Mesodermal cell (in vitro differentiated cells): ENCODE results near the gene GDA.

Source experiments
- H3K27ac ChIP-seq: 2 replicates; pipeline ENCODE4 v1.7.0; 2013; ENCODE audit warnings: mild to moderate bottlenecking, low read depth, low read length, moderate library complexity; ENCODE audit not compliant: severe bottlenecking
- H3K36me3 ChIP-seq: 2 replicates; pipeline ENCODE4 v1.7.1; 2013; ENCODE audit warnings: mild to moderate bottlenecking, low read length, moderate library complexity; ENCODE audit not compliant: control insufficient read depth, insufficient read depth
- H3K4me1 ChIP-seq: one replicate; pipeline ENCODE4 v1.7.1; 2013; ENCODE audit warnings: mild to moderate bottlenecking, low read length; ENCODE audit not compliant: insufficient read depth, control insufficient read depth, poor library complexity, severe bottlenecking
- H3K4me3 ChIP-seq: 2 replicates; pipeline ENCODE4 v1.7.0; 2013; ENCODE audit warnings: low read length, control low read depth, mild to moderate bottlenecking; ENCODE audit not compliant: insufficient read depth, poor library complexity, severe bottlenecking; ENCODE audit errors: extremely low read depth
- H3K9me3 ChIP-seq: 2 replicates; pipeline ENCODE4 v1.7.1; 2013; ENCODE audit warnings: mild to moderate bottlenecking, low read length, moderate library complexity; ENCODE audit not compliant: control insufficient read depth
- WGBS, 2 experiments: methylation state at CpG; one replicate each; pipeline ENCODE4 v1.1.5; 2013; ENCODE audit warnings: missing lambda C conversion rate in 2 of 2; ENCODE audit not compliant: insufficient coverage in 2 of 2; 5-methylcytosine and 5-hydroxymethylcytosine counted together

The GDA gene

DNA sequence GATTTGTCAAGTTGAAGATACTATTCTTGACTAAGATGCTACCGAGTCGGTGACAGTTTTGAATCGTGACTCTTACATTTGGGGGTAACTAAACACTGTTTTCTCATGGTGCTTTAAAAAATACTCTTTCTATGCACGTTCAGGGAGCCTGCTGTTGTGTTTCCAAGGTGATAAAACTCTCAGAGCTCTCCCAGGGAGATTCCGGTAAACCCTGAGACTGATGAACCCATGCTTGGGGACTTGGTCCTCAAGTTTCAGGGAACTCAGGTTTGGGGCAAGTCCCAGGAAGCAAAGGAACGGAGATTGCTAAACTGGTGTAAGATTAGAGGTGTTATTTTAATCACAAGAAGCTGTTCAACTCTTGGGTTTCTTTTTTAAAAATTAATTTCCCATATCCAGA lies 1.4 kb downstream of the GDA start:
- no peaks in the 10 kb centered on the region for H3K36me3 ChIP-seq
- WGBS, 2 experiments, result 86 to 87% methylated on average over 4 of the region's 6 CpGs
- no peak overlapping the region for H3K27ac ChIP-seq
- no peak overlapping the region for H3K4me3 ChIP-seq
- H3K9me3 ChIP-seq, result no peaks in the 10 kb centered on the region
- H3K4me1 ChIP-seq, result peaks cover 6% of the 10 kb centered on the region

DNA sequence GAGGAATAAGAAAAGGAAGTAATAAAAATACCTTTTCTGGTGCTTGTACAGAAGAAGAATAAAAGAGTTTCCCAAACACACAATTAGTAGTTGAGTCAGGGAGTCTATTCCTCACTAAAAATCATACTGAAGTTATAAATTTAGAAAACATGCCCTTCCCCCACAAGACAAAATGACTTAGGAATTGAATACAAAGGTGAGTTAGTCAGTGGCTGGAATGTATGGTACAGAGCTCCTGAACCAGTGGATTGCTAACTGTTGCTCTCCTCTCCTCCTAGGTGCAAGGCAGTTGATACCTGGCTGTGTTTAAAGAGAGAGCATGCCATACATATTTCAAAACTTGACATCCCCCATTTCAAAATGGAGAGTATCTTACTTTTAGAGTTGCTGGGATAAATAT lies 1.9 kb downstream of the GDA start:
- Histone ChIP-seq H3K27ac (no peak overlapping the region), H3K36me3 (no peaks in the 10 kb centered on the region), H3K4me1 (peaks cover 6% of the 10 kb centered on the region), H3K9me3 (no peaks in the 10 kb centered on the region), H3K4me3 (no peak overlapping the region)

DNA sequence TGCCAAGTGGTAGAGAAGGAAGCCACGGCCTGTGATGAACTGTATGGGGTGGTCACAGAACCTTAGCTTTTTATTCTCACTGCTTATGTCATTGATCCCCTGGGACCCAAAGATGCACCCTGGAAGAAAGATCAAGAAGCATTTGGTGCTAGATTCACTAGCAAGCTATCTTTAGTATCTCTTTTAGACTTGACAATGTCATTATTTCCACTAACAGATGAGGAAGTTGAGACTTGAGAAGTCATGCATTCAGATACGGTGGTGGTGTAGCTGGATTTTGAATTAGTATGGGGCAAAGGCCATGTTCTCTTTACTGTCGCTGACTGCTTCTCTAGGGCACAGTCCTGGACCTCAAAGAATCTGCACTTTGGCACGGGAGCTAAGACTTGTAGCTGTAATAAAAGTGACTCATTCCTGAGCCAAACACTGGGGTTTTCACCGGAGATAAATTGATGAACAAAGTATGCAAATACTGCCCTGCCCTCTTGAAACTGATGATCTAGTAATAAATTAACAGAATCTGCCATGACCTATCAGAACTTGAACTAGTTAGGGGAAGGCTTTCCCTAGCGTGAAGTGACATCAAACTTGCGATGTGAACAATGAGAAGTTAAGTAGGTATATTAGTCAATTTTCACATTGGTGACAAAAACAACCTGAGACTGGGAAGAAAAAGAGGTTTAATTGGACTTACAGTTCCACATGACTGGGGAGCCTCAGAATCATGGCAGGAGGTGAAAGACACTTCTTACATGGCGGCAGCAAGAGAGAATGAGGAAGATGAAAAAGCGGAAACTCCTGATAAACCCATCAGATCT lies 5.4 kb downstream of the GDA start:
- Histone ChIP-seq H3K27ac (no peak overlapping the region), H3K4me1 (peaks cover 3% of the 10 kb centered on the region), H3K9me3 (no peaks in the 10 kb centered on the region), H3K36me3 (no peaks in the 10 kb centered on the region), H3K4me3 (no peak overlapping the region)
- WGBS, 2 experiments, result 82 to 87% methylated on average over 4 to 6 of the region's 9 CpGs

DNA sequence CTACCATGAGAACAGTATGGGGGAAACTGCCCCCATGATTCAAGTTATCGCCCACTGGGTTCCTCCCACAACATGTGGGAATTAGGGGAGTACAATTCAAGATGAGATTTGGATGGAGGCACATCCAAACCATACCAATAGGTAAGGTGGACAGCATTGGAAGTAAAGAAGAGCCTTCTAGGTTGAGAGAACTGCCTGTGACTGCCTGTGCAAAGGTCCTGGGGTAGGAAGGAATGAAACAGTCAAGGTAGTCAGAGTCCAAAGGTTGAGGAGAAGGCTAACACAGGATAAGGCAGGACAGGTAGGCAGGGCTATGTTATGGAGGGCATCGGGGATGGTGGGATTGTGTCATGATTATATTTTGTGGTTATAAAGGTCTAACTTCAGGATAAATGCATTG lies 6.1 kb downstream of the GDA start:
- no peaks in the 10 kb centered on the region for H3K9me3 ChIP-seq
- no peaks in the 10 kb centered on the region for H3K4me1 ChIP-seq
- H3K27ac ChIP-seq, result no peak overlapping the region
- H3K36me3 ChIP-seq, result no peaks in the 10 kb centered on the region
- 90 to 100% methylated on average over 1 of the region's 2 CpGs for WGBS, 2 experiments
- H3K4me3 ChIP-seq, result no peak overlapping the region

DNA sequence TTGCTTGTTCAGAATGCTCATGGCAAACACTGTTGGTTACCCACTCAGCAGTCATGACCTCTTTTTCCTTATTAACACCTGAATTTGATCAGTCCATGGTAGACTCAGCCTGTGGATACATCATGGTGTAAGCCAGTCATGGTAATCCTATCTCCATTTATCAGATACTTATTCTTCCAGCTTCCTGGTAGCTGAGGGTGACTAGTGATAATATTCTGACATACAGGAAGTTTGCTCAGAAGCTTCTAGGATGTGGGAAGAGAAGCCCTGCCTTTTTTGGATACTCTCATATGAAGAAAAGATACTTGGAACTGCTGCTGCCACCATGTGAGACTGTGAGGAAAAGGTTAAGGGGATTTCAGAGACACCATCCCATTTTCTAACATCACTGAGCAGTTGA lies 7.3 kb downstream of the GDA start:
- no peak overlapping the region for H3K27ac ChIP-seq
- H3K9me3 ChIP-seq, result no peaks in the 10 kb centered on the region

DNA sequence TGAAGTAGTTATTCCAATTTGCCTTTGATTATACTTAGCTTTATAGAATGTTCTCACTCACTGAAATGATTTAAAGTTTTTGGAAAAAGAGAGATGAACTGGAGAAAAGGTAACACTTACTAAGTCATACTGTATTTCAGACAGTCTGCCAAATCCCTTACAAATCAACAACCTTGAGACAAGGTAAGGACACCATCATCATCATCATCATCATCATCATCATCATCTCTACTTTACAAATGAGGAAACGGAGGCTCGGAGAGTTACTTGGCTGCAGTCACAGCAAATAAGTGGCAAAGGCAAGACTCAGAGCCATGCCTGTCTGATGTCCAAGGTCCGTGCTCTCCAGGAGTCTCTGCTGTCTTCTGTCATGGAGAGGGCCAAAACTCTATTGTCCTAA lies 9.4 kb downstream of the GDA start:
- no peaks in the 10 kb centered on the region for H3K36me3 ChIP-seq
- H3K4me1 ChIP-seq, result no peaks in the 10 kb centered on the region
- WGBS, 2 experiments, result 93 to 95% methylated on average over 3 of the region's 3 CpGs
- no peak overlapping the region for H3K4me3 ChIP-seq
- no peak overlapping the region for H3K27ac ChIP-seq
- H3K9me3 ChIP-seq, result no peaks in the 10 kb centered on the region

More for the DNA sequence above, 7.3 kb downstream of the GDA start:
- no peak overlapping the region for H3K4me3 ChIP-seq
- no peaks in the 10 kb centered on the region for H3K36me3 ChIP-seq
- H3K4me1 ChIP-seq, result no peaks in the 10 kb centered on the region

DNA sequence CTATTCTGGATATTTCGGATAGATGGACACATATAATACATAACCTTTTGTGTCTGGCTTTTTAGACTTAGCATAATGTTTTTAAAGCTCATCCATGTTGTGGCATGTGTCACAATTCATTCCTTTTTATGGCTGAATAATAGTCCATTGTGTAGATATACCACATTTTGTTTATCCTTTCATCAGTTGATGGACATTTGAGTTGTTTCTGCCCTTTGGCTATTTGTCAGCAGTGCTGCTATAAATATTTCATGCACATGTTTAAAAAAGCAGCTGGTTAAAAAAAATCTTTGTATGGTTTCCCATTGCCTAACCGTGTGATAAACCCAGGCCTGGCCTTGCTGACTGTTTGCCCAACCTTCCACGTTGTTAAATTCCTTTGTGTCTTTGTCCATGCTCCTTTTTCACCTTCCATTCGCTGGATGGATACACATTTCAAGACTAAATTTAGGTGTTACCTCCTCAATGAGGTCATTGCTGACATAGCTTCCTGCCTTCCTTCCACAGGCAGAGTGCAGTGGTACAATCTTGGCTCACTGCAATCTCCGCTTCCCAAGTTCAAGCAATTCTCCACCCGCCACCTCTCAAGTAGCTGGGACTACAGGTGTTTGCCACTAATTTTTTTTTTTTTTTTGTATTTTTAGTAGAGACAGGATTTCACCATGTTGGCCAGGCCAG lies 11.3 kb downstream of the GDA start:
- Histone ChIP-seq H3K4me1 (no peaks in the 10 kb centered on the region), H3K36me3 (no peaks in the 10 kb centered on the region), H3K4me3 (no peak overlapping the region), H3K27ac (no peak overlapping the region), H3K9me3 (no peaks in the 10 kb centered on the region)
- WGBS, 2 experiments, result 84 to 100% methylated on average over 4 of the region's 6 CpGs

DNA sequence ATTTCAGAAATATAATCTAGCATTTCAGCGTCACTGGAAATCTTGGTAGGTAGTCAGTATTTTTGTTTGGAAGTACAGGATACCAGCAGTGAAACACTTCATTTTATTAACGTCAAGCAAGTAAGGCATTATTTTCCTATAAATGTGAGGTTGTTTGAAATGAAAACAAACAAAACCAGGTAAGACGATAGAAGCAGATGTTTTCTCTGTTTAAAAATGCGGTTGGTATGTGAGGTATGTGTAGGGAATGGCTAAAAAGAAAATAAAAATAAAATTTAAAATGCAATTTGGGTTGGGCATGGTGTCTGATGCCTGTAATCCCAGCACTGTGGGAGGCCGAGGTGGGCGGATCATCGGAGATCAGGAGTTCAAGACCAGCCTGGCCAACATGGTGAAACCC lies 16.1 kb downstream of the GDA start:
- 92 to 97% methylated on average over 6 of the region's 7 CpGs for WGBS, 2 experiments

DNA sequence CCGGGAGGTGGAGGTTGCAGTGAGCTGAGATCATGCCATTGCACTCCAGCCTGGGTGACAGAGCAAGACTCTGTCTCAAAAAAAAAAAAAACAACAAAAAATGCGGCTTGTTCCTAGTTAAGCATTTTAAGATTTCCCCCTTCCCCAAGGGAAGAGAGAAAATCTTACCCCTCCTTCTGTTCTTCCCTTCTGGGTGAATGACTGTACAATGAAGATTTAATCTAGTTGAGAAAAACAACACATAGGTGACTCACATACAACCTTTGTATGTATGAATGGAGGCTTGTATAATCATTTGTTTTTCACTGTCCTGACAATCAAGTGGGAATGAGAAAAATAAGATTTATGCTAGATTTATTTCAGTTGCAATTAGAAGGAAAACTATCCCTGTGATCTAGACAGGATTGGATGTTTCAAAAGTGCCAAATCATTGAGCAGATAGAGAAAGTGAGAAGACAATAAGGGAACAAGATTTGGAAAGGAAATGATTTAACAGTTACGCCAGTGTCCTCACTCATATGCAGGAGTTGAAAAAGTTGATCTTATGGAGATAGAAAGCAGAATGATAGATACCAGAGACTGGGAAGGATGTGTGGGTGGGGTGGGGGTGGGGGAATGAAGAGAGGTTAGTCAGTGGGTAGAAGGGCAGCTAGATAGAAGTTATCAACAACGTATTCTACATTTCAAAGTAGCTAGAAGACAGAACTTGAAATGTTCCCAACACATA lies 16.7 kb downstream of the GDA start:
- Histone ChIP-seq H3K27ac (no peak overlapping the region), H3K4me3 (no peak overlapping the region), H3K4me1 (no peaks in the 10 kb centered on the region), H3K36me3 (no peaks in the 10 kb centered on the region), H3K9me3 (peaks cover 8% of the 10 kb centered on the region)
- WGBS, 2 experiments, result 88 to 100% methylated on average over 1 to 2 of the region's 4 CpGs

More for the DNA sequence above, 16.1 kb downstream of the GDA start:
- H3K36me3 ChIP-seq, result no peaks in the 10 kb centered on the region
- H3K27ac ChIP-seq, result no peak overlapping the region
- peaks cover 8% of the 10 kb centered on the region for H3K9me3 ChIP-seq
- H3K4me1 ChIP-seq, result no peaks in the 10 kb centered on the region
- no peak overlapping the region for H3K4me3 ChIP-seq

DNA sequence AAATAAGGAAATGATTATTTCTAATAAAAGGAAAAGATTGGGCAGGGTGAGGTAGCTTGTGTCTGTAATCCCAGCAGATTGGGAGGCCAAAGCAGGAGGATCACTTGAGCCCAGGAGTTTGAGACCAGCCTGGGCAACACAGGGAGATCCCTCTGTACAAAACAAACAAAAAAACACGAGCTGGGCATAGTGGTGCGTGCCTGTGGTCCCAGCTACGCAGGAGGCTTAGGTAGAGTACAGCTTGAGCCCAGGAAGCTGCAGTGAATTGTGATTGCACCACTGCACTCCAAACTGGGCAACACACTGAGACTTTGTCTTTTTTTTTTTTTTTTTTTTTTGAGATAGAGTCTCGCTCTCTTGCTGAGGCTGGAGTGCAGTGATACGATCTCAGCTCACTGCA lies 18.8 kb downstream of the GDA start:
- H3K9me3 ChIP-seq, result peaks cover 8% of the 10 kb centered on the region
- 83 to 85% methylated on average over 3 of the region's 5 CpGs for WGBS, 2 experiments
- no peak overlapping the region for H3K4me3 ChIP-seq
- no peaks in the 10 kb centered on the region for H3K4me1 ChIP-seq
- H3K36me3 ChIP-seq, result no peaks in the 10 kb centered on the region
- no peak overlapping the region for H3K27ac ChIP-seq

DNA sequence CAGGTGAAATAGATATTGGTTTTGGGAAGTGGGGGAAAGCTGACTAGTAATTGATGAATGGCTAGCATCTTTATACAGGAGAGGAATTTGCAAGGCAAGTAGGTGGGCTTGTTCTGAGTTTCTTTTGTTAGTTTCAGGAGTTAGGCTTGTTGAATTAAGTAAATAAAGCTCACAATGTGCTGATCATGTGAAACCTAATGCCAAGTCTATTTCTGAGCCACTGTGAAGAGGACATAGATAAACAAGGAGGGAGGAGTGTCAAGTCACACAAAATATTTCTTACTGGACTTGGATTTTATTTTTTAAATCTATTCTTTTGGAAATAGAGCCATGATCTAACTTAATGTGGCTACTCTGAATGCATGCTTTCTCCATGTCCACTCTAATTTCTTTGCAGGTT lies 19.9 kb downstream of the GDA start:
- H3K27ac ChIP-seq, result no peak overlapping the region
- peaks cover 8% of the 10 kb centered on the region for H3K9me3 ChIP-seq
- H3K4me3 ChIP-seq, result no peak overlapping the region
- H3K4me1 ChIP-seq, result no peaks in the 10 kb centered on the region
- no peaks in the 10 kb centered on the region for H3K36me3 ChIP-seq
